Measurements from ENCODE around the gene PNKD.

The PNKD gene

GRCh38 chr2:218294430-218295022 lies 24.2 kb downstream of the PNKD start:
- H3K4me1 ChIP-seq (ENCODE audit: low read length): peaks cover 25% of the 10 kb centered on the region
- H2AFZ ChIP-seq (ENCODE audit: low read depth, low read length): no peak overlapping the region
- no peak overlapping the region for H3K27ac ChIP-seq (ENCODE audit: low read length)
- no peak overlapping the region for H3K9ac ChIP-seq (ENCODE audit: low read length)
- TF ChIP-seq EZH2phosphoT487 (IDR thresholded peaks at IDR 0.05; ENCODE audit: low read depth): no peak
- TF ChIP-seq, protein P1, sequence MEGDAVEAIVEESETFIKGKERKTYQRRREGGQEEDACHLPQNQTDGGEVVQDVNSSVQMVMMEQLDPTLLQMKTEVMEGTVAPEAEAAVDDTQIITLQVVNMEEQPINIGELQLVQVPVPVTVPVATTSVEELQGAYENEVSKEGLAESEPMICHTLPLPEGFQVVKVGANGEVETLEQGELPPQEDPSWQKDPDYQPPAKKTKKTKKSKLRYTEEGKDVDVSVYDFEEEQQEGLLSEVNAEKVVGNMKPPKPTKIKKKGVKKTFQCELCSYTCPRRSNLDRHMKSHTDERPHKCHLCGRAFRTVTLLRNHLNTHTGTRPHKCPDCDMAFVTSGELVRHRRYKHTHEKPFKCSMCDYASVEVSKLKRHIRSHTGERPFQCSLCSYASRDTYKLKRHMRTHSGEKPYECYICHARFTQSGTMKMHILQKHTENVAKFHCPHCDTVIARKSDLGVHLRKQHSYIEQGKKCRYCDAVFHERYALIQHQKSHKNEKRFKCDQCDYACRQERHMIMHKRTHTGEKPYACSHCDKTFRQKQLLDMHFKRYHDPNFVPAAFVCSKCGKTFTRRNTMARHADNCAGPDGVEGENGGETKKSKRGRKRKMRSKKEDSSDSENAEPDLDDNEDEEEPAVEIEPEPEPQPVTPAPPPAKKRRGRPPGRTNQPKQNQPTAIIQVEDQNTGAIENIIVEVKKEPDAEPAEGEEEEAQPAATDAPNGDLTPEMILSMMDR (IDR thresholded peaks at IDR 0.05; ENCODE audit: low read depth, low read length): no peak
- no peaks in the 10 kb centered on the region for H3K9me3 ChIP-seq (ENCODE audit: insufficient read depth, low read length)
- no peak overlapping the region for H3K4me3 ChIP-seq (ENCODE audit: low read length)
- H3K27me3 ChIP-seq (ENCODE audit: low read depth, low read length): no peaks in the 10 kb centered on the region
- H3K4me2 ChIP-seq (ENCODE audit: low read length): no peak overlapping the region
- H4K20me1 ChIP-seq (ENCODE audit: insufficient read depth, low read length): no peaks in the 10 kb centered on the region
- no peaks in the 10 kb centered on the region for H3K79me2 ChIP-seq (ENCODE audit: low read length)
- H3K36me3 ChIP-seq (replicated peaks; ENCODE audit: low read depth, low read length): no peaks in the 10 kb centered on the region

DNA sequence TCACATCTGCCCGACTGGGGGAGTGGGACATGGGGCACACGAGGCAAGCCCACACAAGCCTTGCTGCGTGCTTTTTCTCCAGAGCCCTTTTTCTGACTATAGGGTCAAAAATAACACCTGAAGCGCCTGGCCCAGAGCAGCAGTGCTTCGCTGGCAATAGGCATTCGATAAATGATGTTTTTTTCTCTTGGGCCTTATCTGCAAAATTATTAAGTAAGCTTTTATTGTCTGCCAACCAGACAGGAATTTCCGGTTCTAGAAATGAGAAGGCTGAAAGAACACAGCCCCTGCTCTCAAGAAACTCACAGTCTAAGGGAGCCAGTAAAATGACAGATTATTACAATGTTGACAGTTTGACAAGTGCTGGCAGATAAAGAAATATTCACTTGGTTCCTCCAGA lies 24.7 kb downstream of the PNKD start:
- Histone ChIP-seq H3K27ac (ENCODE audit: low read length) (no peak overlapping the region), H3K4me3 (ENCODE audit: low read length) (no peak overlapping the region), H2AFZ (ENCODE audit: low read depth, low read length) (no peak overlapping the region), H4K20me1 (ENCODE audit: insufficient read depth, low read length) (no peaks in the 10 kb centered on the region), H3K9ac (ENCODE audit: low read length) (no peak overlapping the region), H3K4me2 (ENCODE audit: low read length) (no peak overlapping the region), H3K27me3 (ENCODE audit: low read depth, low read length) (no peaks in the 10 kb centered on the region), H3K4me1 (ENCODE audit: low read length) (peaks cover 25% of the 10 kb centered on the region), H3K36me3 (replicated peaks; ENCODE audit: low read depth, low read length) (no peaks in the 10 kb centered on the region), H3K9me3 (ENCODE audit: insufficient read depth, low read length) (no peaks in the 10 kb centered on the region), H3K79me2 (ENCODE audit: low read length) (no peaks in the 10 kb centered on the region)
- TF ChIP-seq EZH2phosphoT487 (IDR thresholded peaks at IDR 0.05; ENCODE audit: low read depth): no peak
- TF ChIP-seq, protein P1 (IDR thresholded peaks at IDR 0.05; ENCODE audit: low read depth, low read length): no peak

- TF ChIP-seq EZH2phosphoT487 (IDR thresholded peaks at IDR 0.05; ENCODE audit: low read depth): no peak
- TF ChIP-seq, protein P1 (IDR thresholded peaks at IDR 0.05; ENCODE audit: low read depth, low read length): no peak
- Histone ChIP-seq H3K27me3 (ENCODE audit: low read depth, low read length) (no peaks in the 10 kb centered on the region), H3K9ac (ENCODE audit: low read length) (no peak overlapping the region), H2AFZ (ENCODE audit: low read depth, low read length) (no peak overlapping the region), H3K4me1 (ENCODE audit: low read length) (peaks cover 16% of the 10 kb centered on the region), H3K4me3 (ENCODE audit: low read length) (no peak overlapping the region), H3K4me2 (ENCODE audit: low read length) (no peak overlapping the region), H3K9me3 (ENCODE audit: insufficient read depth, low read length) (no peaks in the 10 kb centered on the region), H3K27ac (ENCODE audit: low read length) (no peak overlapping the region), H3K79me2 (ENCODE audit: low read length) (no peaks in the 10 kb centered on the region), H3K36me3 (replicated peaks; ENCODE audit: low read depth, low read length) (no peaks in the 10 kb centered on the region), H4K20me1 (ENCODE audit: insufficient read depth, low read length) (no peaks in the 10 kb centered on the region)
Measured at GRCh38 chr2:218296200-218296599, 25.9 kb downstream of the PNKD start.

DNA sequence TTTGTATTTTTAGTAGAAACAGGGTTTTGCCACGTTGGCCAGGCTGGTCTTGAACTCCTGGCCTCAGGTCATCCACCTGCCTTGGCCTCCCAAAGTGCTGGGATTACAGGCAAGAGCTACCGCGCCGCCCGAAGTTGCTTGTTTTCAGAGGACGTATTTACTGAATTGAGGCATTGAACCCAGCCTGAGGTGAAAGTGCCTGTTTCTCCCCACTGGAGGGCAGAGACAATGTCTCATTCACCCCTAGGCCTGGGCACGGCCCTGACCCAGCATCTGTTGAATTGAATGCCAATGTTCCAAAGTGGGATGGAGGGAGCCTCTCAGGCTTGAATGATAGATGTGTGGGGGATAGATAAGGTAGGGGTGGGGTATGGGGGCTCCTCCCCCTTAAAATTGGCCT lies 26.5 kb downstream of the PNKD start:
- no peak overlapping the region for H3K4me2 ChIP-seq (ENCODE audit: low read length)
- no peak overlapping the region for H3K9ac ChIP-seq (ENCODE audit: low read length)
- no peaks in the 10 kb centered on the region for H3K79me2 ChIP-seq (ENCODE audit: low read length)
- H4K20me1 ChIP-seq (ENCODE audit: insufficient read depth, low read length): no peaks in the 10 kb centered on the region
- H3K27me3 ChIP-seq (ENCODE audit: low read depth, low read length): no peaks in the 10 kb centered on the region
- no peaks in the 10 kb centered on the region for H3K36me3 ChIP-seq (replicated peaks; ENCODE audit: low read depth, low read length)
- H3K4me1 ChIP-seq (ENCODE audit: low read length): peaks cover 11% of the 10 kb centered on the region
- H2AFZ ChIP-seq (ENCODE audit: low read depth, low read length): no peak overlapping the region
- H3K9me3 ChIP-seq (ENCODE audit: insufficient read depth, low read length): no peaks in the 10 kb centered on the region
- no peak overlapping the region for H3K27ac ChIP-seq (ENCODE audit: low read length)
- TF ChIP-seq EZH2phosphoT487 (IDR thresholded peaks at IDR 0.05; ENCODE audit: low read depth): no peak
- TF ChIP-seq, protein P1 (IDR thresholded peaks at IDR 0.05; ENCODE audit: low read depth, low read length): no peak
- H3K4me3 ChIP-seq (ENCODE audit: low read length): no peak overlapping the region
